HG02970 (cell line): ENCODE results near the gene ABTB1.

ENCODE experiments used
- ATAC-seq: cut with Tn5 transposase; IDR thresholded peaks from one replicate; pipeline ENCODE4 v1.9.1; 2021; ENCODE audit warnings: mild to moderate bottlenecking, moderate library complexity, moderate number of reproducible peaks; ENCODE audit not compliant: unreplicated experiment, low FRiP score

The ABTB1 gene

GRCh38 chr3:127684871-127685707 is 12.3 kb downstream of the ABTB1 start:
- ATAC-seq = no peak

GRCh38 chr3:127685708-127686511 is 13.2 kb downstream of the ABTB1 start:
- ATAC-seq = no peak

GRCh38 chr3:127686512-127686894 is 13.8 kb downstream of the ABTB1 start:
- ATAC-seq = no peak

GRCh38 chr3:127687228-127687737 is 14.5 kb downstream of the ABTB1 start:
- ATAC-seq = no peak

- ATAC-seq = no peak
These were observed 15.3 kb downstream of the ABTB1 start for GRCh38 chr3:127688022-127688415.

- no peak for ATAC-seq
These were observed 15.9 kb downstream of the ABTB1 start for GRCh38 chr3:127688416-127689265.

GRCh38 chr3:127689266-127689860 is 16.6 kb downstream of the ABTB1 start:
- ATAC-seq = no peak

GRCh38 chr3:127690106-127690505 is 17.4 kb downstream of the ABTB1 start:
- no peak for ATAC-seq

GRCh38 chr3:127690823-127691452 is 18.2 kb downstream of the ABTB1 start:
- ATAC-seq = no peak

GRCh38 chr3:127691489-127691888 is 18.7 kb downstream of the ABTB1 start:
- no peak for ATAC-seq

- ATAC-seq = no peak
These were observed 19.2 kb downstream of the ABTB1 start for GRCh38 chr3:127691974-127692373.

GRCh38 chr3:127692501-127693335 is 20.0 kb downstream of the ABTB1 start:
- ATAC-seq = no peak

- ATAC-seq = no peak
These were observed 20.6 kb downstream of the ABTB1 start for GRCh38 chr3:127693336-127693843.

- no peak for ATAC-seq
These were observed 21.9 kb downstream of the ABTB1 start for GRCh38 chr3:127694467-127695215.

- ATAC-seq = no peak
These were observed 24.9 kb downstream of the ABTB1 start for GRCh38 chr3:127697551-127698240.

GRCh38 chr3:127698286-127698685 is 25.5 kb downstream of the ABTB1 start:
- ATAC-seq = no peak

- no peak for ATAC-seq
These were observed 26.1 kb downstream of the ABTB1 start for GRCh38 chr3:127698691-127699415.
